GM18867 (cell line): ENCODE measurements around the gene ST6GALNAC5.

Source experiments
- ATAC-seq: cut with Tn5 transposase; IDR thresholded peaks from one replicate; pipeline ENCODE4 v1.9.1; 2021; ENCODE audit warnings: mild to moderate bottlenecking, moderate library complexity; ENCODE audit not compliant: unreplicated experiment

Gene ST6GALNAC5

GRCh38 chr1:77096496-77097255 is 229.4 kb downstream of the ST6GALNAC5 start:
- ATAC-seq: no peak

- no peak for ATAC-seq
Measured at GRCh38 chr1:77100875-77101274, 233.6 kb downstream of the ST6GALNAC5 start.

GRCh38 chr1:77103486-77103885 is 236.2 kb downstream of the ST6GALNAC5 start:
- ATAC-seq: no peak

DNA sequence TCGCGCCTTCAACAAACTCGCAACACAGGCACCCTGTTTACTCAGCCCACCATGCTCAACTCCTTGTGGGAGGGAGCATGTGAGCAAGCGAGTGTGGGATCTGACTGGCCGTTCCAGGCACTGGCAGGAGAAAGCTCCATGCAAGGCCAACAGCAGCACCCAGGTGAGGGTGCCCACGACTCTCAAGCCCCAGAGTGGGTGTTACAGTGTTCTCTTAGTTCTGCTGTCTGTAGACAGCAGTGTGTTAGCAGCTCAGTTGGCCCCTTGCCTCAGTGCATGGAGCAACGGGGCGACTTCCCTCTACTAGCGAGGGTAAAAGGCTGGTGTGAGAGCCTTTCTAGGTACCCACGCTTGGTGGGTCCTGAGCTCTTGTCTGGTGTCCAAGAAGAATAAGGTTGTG is 237.4 kb downstream of the ST6GALNAC5 start:
- ATAC-seq: no peak
